NT2/D1 (cell line): Measurements from ENCODE around the gene ACRV1.

Source experiments
- YY1 ChIP-seq: IDR thresholded peaks from 2 replicates; pipeline ENCODE4 v1.6.1; 2011; ENCODE audit not compliant: insufficient read length, insufficient read depth
- ZNF274 ChIP-seq: IDR thresholded peaks from 2 replicates; pipeline ENCODE4 v1.6.1; 2011; ENCODE audit warnings: mild to moderate bottlenecking, low read depth, low read length

DNA sequence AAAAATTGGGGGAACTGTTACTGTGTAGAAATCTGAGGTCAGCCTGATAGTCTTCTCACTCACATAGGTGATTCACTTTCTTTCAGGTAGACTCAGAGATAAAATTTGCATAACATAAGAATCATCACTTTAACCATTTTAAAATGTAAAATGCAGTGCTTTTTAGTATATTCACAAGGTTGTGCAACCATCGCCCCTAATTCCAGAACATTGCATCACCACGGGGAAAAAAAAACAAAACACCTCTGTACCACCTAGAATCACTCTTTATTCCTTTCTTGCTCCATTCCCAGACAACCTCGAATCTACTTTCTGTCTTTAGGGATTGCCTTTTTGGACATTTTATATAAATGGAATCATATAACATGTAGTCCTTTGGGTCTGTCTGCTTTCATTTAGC is 34.8 kb downstream of the ACRV1 start:
- TF ChIP-seq ZNF274: no peak
- no peak for TF ChIP-seq YY1
